GM20000 (cell line): ENCODE data around the gene PRKN.

Experiments used
- DNase-seq: peaks from one replicate; pipeline ENCODE4 v3.0.0; 2012; ENCODE audit warnings: low spot score
- CTCF ChIP-seq: IDR thresholded peaks from 2 replicates; pipeline ENCODE4 v1.5.1; 2012; ENCODE audit warnings: mild to moderate bottlenecking, control low read depth; ENCODE audit errors: extremely low read depth, missing control alignments

Gene PRKN

GRCh38 chr6:161917645-161918044 is 809.9 kb downstream of the PRKN start:
- no peak for DNase-seq
- no peak for TF ChIP-seq CTCF

GRCh38 chr6:161915456-161915964 is 812.1 kb downstream of the PRKN start:
- TF ChIP-seq CTCF, result no peak
- no peak for DNase-seq

GRCh38 chr6:161908872-161909271 is 818.7 kb downstream of the PRKN start:
- TF ChIP-seq CTCF, result no peak
- DNase-seq, result no peak

GRCh38 chr6:161906571-161906970 is 821.0 kb downstream of the PRKN start:
- DNase-seq, result no peak
- TF ChIP-seq CTCF, result no peak

- DNase-seq, result no peak
- TF ChIP-seq CTCF, result no peak
These were observed 823.9 kb downstream of the PRKN start for GRCh38 chr6:161903584-161904212.

GRCh38 chr6:161901740-161902426 is 825.7 kb downstream of the PRKN start:
- DNase-seq, result no peak
- TF ChIP-seq CTCF, result no peak

GRCh38 chr6:161894436-161894835 is 833.1 kb downstream of the PRKN start:
- no peak for DNase-seq
- TF ChIP-seq CTCF, result no peak
